RWPE2 (cell line): ENCODE data around the gene TAP2.

Source experiments
- ATAC-seq: fragments of 200-7000 bp; cut with Tn5 transposase; 3 replicates; pipeline ENCODE4 v1.9.1; 2021; ENCODE audit warnings: low read depth
- DNase-seq: peaks from one replicate; pipeline ENCODE4 v3.0.0-alpha.2; 2020; ENCODE audit warnings: low spot score
- H3K27ac ChIP-seq: fragments of 450-650 bp; 2 replicates; pipeline ENCODE4 v1.5.1; 2017; ENCODE audit warnings: mild to moderate bottlenecking; ENCODE audit not compliant: poor library complexity, severe bottlenecking
- H3K27me3 ChIP-seq: fragments of 250-450 bp; sonication (Bioruptor Pico); 2 replicates; pipeline ENCODE4 v1.5.1; 2021; ENCODE audit warnings: mild to moderate bottlenecking, moderate library complexity; ENCODE audit not compliant: insufficient read depth, poor library complexity, severe bottlenecking
- H3K36me3 ChIP-seq: fragments of 250-450 bp; sonication (Bioruptor Pico); 2 replicates; pipeline ENCODE4 v1.5.1; 2020; ENCODE audit warnings: low read depth, mild to moderate bottlenecking, moderate library complexity
- H3K4me1 ChIP-seq: fragments of 250-450 bp; sonication (Bioruptor Pico); 2 replicates; pipeline ENCODE4 v1.5.1; 2021; ENCODE audit warnings: mild to moderate bottlenecking, moderate library complexity; ENCODE audit not compliant: insufficient read depth, poor library complexity, severe bottlenecking
- H3K4me3 ChIP-seq: fragments of 250-450 bp; sonication (Bioruptor Pico); 2 replicates; pipeline ENCODE4 v1.5.1; 2021; ENCODE audit warnings: mild to moderate bottlenecking, moderate library complexity; ENCODE audit not compliant: severe bottlenecking
- H3K9me3 ChIP-seq: fragments of 250-450 bp; sonication (Bioruptor Pico); 2 replicates; pipeline ENCODE4 v1.5.1; 2021; ENCODE audit warnings: mild to moderate bottlenecking, moderate library complexity; ENCODE audit not compliant: severe bottlenecking
- CTCF ChIP-seq: fragments of 450-650 bp; IDR thresholded peaks from one replicate; pipeline ENCODE4 v1.5.1; 2017; ENCODE audit warnings: mild to moderate bottlenecking, moderate library complexity; ENCODE audit not compliant: poor library complexity, severe bottlenecking

TAP2 gene

GRCh38 chr6:32790306-32790705 lies 48.2 kb downstream of the TAP2 start:
- no peaks in the 10 kb centered on the region for H3K9me3 ChIP-seq
- no peaks in the 10 kb centered on the region for H3K36me3 ChIP-seq
- ATAC-seq (peak; percentile 82), DNase-seq (no peak)
- no peaks in the 10 kb centered on the region for H3K4me1 ChIP-seq
- H3K27me3 ChIP-seq: peaks cover 50% of the 10 kb centered on the region
- no peak overlapping the region for H3K27ac ChIP-seq
- TF ChIP-seq CTCF: no peak
- H3K4me3 ChIP-seq: no peak overlapping the region
